ENCODE measurements around the gene CDKN2AIPNL.

GRCh38 chr5:134444941-134445471 is 33.3 kb upstream of the CDKN2AIPNL start:
- TF ChIP-seq CTCF (conservative IDR thresholded peaks at IDR 0.05; ENCODE audit: low read length) (no peak), EZH2phosphoT487 (IDR thresholded peaks at IDR 0.05; ENCODE audit: borderline replicate concordance) (no peak)

Measured in Loucy (cell line).